ENCODE data around the gene KCNK4.

Gene KCNK4

GRCh38 chr11:64348383-64349024 lies 57.4 kb downstream of the KCNK4 start:
- no peak overlapping the region for H3K4me3 ChIP-seq (replicated peaks; ENCODE audit: low read depth, low read length)
- DNase-seq (ENCODE audit: low read depth) = no peak
- no peak for TF ChIP-seq CTCF (IDR thresholded peaks at IDR 0.05; ENCODE audit: low read length, missing control alignments)

- DNase-seq (ENCODE audit: low read depth) = no peak
- H3K4me3 ChIP-seq (replicated peaks; ENCODE audit: low read depth, low read length) = no peak overlapping the region
- TF ChIP-seq CTCF (IDR thresholded peaks at IDR 0.05; ENCODE audit: low read length, missing control alignments) = no peak
Observed at GRCh38 chr11:64349025-64349387, 57.9 kb downstream of the KCNK4 start.

- H3K4me3 ChIP-seq (replicated peaks; ENCODE audit: low read depth, low read length) = no peak overlapping the region
- DNase-seq (ENCODE audit: low read depth) = no peak
- TF ChIP-seq CTCF (IDR thresholded peaks at IDR 0.05; ENCODE audit: low read length, missing control alignments) = no peak
Observed at GRCh38 chr11:64349404-64349803, 58.3 kb downstream of the KCNK4 start.

Measured in fibroblast of pulmonary artery (primary cell).